Thoracic aorta (tissue), 2 donors: ENCODE measurements around the gene HBA2. TPM values are rescaled to one million over a fixed set of nuclear protein-coding genes. Genes with fewer than 3 reads are reported as not detected.

Experiments
- ATAC-seq: fragments of 150-250 bp; one replicate; pipeline ENCODE4 v1.8.0; 2017; ENCODE audit warnings: low read depth; ENCODE audit not compliant: insufficient number of reproducible peaks, low FRiP score
- DNase-seq: peaks from one replicate; pipeline ENCODE4 v3.0.0-alpha.2; 2020; ENCODE audit warnings: low spot score
- H3K27ac ChIP-seq, 2 donors: fragments of 200-600 bp; sonication (generic); 1 replicate in 1 of 2; 2 replicates in 1 of 2; pipeline ENCODE4 v1.5.1; 2016; ENCODE audit warnings: mild to moderate bottlenecking in 2 of 2, moderate library complexity in 2 of 2
- H3K27me3 ChIP-seq: fragments of 200-600 bp; sonication (generic); replicated peaks from 2 replicates; pipeline ENCODE4 v1.6.0; 2016; ENCODE audit warnings: mild to moderate bottlenecking; ENCODE audit not compliant: insufficient read depth
- H3K36me3 ChIP-seq: fragments of 200-600 bp; sonication (generic); one replicate; pipeline ENCODE4 v1.5.1; 2016
- H3K4me1 ChIP-seq, 2 donors: fragments of 200-600 bp; sonication (generic); 1 replicate in 1 of 2; 2 replicates in 1 of 2; pipeline versions ENCODE4 v1.5.1 to v1.6.0; 2016; ENCODE audit warnings: low read depth in 2 of 2, mild to moderate bottlenecking in 1 of 2; ENCODE audit not compliant: control insufficient read depth in 1 of 2
- H3K4me3 ChIP-seq: fragments of 200-600 bp; sonication (generic); 2 replicates; pipeline ENCODE4 v1.5.1; 2016; ENCODE audit warnings: mild to moderate bottlenecking
- H3K9me3 ChIP-seq: fragments of 200-600 bp; sonication (generic); 2 replicates; pipeline ENCODE4 v1.5.1; 2016
- CTCF ChIP-seq: fragments of 200-600 bp; sonication (generic); IDR thresholded peaks from one replicate; pipeline ENCODE4 v1.5.1; 2019; ENCODE audit warnings: antibody characterized with exemption
- total RNA-seq, 2 donors: library from RNA; depleted of rRNA; stranded (reverse); fragments of >200 nt; gene quantifications; one replicate each; pipeline versions ENCODE4 v1.1.0 to v1.2.3, GENCODE V29; 2016

Gene HBA2
- total RNA-seq, 2 donors from 2014 or later: 47.9 to 433 TPM

GRCh38 chr16:177394-177822 lies 4.7 kb downstream of the HBA2 start:
- Histone ChIP-seq H3K9me3 (no peaks in the 10 kb centered on the region), H3K4me3 (no peak overlapping the region), H3K4me1 (peaks cover 14 to 17% of the 10 kb centered on the region in 2 donors), H3K27me3 (peaks cover 27% of the 10 kb centered on the region), H3K36me3 (no peaks in the 10 kb centered on the region), H3K27ac (no peak overlapping the region)
- TF ChIP-seq CTCF: no peak
- DNase-seq (no peak), ATAC-seq (no peak)

DNA sequence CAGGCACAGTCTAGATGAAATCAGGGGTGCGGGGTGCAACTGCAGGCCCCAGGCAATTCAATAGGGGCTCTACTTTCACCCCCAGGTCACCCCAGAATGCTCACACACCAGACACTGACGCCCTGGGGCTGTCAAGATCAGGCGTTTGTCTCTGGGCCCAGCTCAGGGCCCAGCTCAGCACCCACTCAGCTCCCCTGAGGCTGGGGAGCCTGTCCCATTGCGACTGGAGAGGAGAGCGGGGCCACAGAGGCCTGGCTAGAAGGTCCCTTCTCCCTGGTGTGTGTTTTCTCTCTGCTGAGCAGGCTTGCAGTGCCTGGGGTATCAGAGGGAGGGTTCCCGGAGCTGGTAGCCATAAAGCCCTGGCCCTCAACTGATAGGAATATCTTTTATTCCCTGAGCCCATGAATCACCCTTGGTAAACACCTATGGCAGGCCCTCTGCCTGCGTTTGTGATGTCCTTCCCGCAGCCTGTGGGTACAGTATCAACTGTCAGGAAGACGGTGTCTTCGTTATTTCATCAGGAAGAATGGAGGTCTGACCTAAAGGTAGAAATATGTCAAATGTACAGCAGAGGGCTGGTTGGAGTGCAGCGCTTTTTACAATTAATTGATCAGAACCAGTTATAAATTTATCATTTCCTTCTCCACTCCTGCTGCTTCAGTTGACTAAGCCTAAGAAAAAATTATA lies 5.4 kb downstream of the HBA2 start:
- Histone ChIP-seq H3K27me3 (peaks cover 27% of the 10 kb centered on the region), H3K4me3 (no peak overlapping the region), H3K27ac (no peak overlapping the region), H3K4me1 (peaks cover 14 to 17% of the 10 kb centered on the region in 2 donors), H3K9me3 (no peaks in the 10 kb centered on the region), H3K36me3 (no peaks in the 10 kb centered on the region)
- no peak for DNase-seq
- TF ChIP-seq CTCF: no peak
- ATAC-seq: no peak

DNA sequence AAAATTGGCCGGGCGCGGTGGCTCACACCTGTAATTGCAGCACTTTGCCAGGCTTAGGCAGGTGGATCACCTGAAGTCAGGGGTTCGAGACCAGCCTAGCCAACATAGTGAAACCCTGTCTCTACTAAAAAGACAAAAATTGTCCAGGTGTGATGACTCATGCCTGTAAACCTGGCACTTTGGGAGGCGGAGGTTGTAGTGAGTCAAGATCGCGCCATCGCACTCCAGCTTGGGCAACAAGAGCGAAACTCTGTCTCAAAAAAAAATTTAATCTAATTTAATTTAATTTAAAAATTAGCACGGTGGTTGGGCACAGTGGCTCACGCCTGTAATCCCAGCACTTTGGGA lies 6.0 kb downstream of the HBA2 start:
- TF ChIP-seq CTCF: no peak
- H3K27me3 ChIP-seq: peaks cover 27% of the 10 kb centered on the region
- H3K27ac ChIP-seq: no peak overlapping the region
- no peak for DNase-seq
- no peaks in the 10 kb centered on the region for H3K36me3 ChIP-seq
- no peaks in the 10 kb centered on the region for H3K9me3 ChIP-seq
- peaks cover 14 to 17% of the 10 kb centered on the region in 2 donors for H3K4me1 ChIP-seq
- H3K4me3 ChIP-seq: no peak overlapping the region
- ATAC-seq: no peak

DNA sequence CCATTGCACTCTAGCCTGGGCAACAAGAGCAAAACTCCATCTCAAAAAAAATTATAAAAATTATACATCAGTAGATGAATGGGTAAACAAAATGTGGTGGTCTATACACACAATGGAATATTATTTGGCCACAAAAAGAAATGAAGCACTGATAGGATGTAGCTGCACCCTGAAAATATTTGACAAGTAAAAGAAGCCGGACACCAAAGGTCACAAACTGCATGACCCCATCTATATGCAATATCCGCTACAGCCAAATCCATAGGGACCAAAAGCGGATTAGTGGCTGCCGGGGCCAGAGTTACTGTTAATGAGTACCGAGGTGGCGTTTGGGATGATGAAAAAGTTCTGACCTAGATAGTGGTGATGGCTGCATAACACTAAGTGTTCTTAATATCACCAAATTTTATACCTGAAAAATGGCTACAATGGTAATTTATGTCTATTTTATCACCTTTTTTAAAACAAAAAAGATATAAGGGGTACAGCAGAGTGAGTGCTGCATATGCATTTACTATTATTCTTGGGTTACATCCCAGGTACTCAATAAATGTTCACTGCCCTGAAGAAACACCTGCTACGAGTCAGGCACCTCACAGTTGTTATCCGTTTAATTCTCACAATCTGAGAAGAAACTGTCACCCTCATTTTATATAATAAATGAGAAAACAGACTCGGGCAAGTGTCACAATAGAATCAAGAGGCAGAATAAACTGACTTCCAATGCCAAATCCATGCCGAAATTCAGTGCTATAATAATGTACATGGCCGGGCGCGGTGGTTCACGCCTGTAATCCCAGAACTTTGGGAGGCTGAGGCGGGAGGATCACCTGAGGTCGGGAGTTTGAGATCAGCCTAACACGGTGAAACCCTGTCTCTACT lies 6.8 kb downstream of the HBA2 start:
- H3K9me3 ChIP-seq: no peaks in the 10 kb centered on the region
- no peak overlapping the region for H3K27ac ChIP-seq
- ATAC-seq: no peak
- H3K36me3 ChIP-seq: no peaks in the 10 kb centered on the region
- H3K27me3 ChIP-seq: peaks cover 27% of the 10 kb centered on the region
- peaks cover 14 to 17% of the 10 kb centered on the region in 2 donors for H3K4me1 ChIP-seq
- TF ChIP-seq CTCF: no peak
- DNase-seq: no peak
- no peak overlapping the region for H3K4me3 ChIP-seq

GRCh38 chr16:180101-180675 lies 7.5 kb downstream of the HBA2 start, which contains the start of gene HBQ1:
TSS of gene HBQ1 (plus strand) at chr16:180459. CDS start at chr16:180487, 28 bp downstream.
- ATAC-seq (no peak), DNase-seq (no peak)
- no peak for TF ChIP-seq CTCF
- Histone ChIP-seq H3K27ac (no peak within 1 kb of the TSS), H3K27me3 (peaks cover 22% of the 10 kb centered on the region), H3K36me3 (no peaks in the 10 kb centered on the region), H3K9me3 (no peaks in the 10 kb centered on the region), H3K4me1 (peaks cover 14 to 17% of the 10 kb centered on the region in 2 donors), H3K4me3 (peak within 1 kb of the TSS; percentile 62)
